NOMO-1 (cell line): ENCODE measurements around the gene TBCD.
"Not testable (repeated sequence)": the region's sequence is repeated elsewhere in the genome, so short reads cannot be mapped to it uniquely, and the experiment has no call there.

ENCODE experiments used
- DNase-seq, 2 experiments: peaks; one replicate each; lab custom pipeline; 2025; ENCODE audit not compliant: unreplicated experiment in 2 of 2; lab: John Stamatoyannopoulos, UW

TBCD gene

GRCh38 chr17:82756166-82756565 is 4.3 kb downstream of the TBCD start:
- DNase-seq, result no peak

DNA sequence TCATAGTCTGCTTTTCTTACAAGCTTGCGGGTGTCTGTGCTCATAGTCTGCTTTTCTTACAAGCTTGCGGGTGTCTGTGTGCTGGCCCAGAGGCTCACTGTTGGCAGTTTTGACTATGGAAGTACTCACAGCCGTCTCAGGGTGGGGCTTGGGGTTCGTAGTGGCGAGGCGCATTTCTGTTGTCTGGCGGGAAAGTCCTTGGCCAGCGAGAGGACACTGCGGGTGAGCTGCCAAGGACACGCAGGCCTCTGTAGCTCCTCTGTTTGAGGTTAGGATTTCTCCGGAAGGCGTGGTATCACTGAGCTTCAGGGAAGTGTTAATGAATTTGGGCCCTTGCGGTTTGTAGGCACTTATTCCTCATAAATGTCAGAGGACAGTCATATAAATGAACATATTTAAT is 13.5 kb downstream of the TBCD start:
- no peak for DNase-seq

DNA sequence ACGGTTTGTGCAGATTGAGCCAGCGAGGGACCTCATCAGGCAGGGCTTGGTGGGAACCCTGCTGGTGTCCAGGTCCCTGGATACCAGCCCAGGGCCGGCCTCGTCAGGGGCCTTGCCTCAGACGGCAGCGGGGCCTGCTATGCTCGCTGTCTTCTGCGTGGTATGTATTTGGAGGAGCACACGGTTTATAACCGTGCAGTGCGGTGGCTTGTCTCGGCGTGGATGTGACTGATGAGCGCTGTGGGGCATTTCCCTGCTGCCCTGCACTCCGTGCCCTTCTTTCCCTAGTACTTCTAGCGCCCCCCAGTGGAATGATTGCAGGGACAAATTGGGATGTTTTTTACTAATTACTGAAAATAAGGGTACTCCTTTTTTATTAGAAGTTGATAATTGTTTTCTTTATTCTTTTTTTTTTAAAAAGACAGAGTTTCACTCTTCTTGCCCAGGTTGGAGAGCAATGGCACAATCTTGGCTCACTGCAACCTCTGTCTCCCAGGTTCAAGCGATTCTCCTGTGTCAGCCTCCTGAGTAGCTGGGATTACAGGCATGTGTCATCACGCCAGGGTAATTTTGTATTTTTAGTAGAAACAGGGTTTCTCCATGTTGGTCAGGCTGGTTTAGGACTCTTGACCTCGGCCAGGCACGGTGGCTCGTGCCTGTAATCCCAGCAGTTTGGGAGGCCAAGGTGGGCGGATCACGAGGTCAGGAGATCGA is 15.3 kb downstream of the TBCD start:
- peak; percentile 16 to 29 for DNase-seq

- no peak for DNase-seq
Measured at GRCh38 chr17:82769041-82769440, 17.2 kb downstream of the TBCD start.

DNA sequence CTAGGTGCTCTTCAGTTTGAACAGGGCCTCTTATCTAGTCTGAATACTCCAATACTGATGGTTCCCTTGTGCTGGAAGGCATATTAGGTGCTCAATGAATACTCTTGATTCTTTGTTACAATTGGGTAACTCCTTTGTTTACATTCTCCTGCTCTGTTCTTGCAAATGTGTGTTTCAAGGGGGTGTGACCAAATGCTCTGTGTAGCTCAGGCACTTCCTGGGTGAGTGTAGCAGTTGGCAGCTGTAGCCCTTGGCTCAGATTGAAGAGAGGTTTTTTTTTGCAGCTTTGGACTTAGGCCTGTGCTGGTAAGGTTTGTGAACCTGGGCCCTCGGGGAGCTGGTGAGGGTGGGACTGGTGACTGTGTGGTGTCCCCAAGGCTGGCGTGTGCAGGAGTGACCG is 20.2 kb downstream of the TBCD start:
- DNase-seq, result no peak

DNA sequence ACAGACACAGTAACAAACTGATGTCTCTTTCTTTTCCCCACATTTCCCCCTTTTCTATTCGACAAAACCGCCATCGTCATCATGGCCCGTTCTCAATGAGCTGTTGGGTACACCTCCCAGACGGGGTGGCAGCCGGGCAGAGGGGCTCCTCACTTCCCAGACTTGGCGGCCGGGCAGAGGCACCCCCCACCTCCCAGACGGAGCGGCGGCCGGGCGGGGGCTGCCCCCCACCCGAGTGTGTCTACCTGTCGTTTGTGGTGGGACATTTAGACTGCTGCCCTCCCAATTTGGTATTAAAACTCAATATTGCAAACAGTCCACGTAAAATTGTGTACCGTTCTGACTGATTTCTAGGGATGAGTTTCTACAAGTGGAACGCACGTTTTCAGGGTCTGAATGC is 22.6 kb downstream of the TBCD start:
- not testable (repeated sequence) for DNase-seq

- DNase-seq, result no peak
Measured at GRCh38 chr17:82775001-82775823, 23.3 kb downstream of the TBCD start.

DNA sequence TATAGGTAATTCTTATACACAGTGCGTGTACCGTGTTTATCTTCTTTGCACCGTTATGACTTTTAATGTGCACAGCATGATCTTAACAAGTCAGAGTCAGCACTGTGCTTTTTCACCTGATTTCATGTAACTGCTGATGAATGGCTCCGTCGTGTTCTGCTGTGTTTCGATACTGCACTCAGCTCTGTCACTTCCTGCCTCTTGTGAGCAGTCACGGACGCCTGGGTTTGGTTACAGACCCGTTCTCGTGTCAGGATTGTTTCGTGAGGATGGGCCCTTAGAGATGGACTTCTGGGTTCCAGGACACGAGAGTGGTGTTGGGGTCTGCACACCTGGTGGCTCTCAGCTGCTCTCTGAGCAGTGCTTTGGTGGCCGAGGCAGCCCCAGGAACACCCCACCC is 24.6 kb downstream of the TBCD start:
- no peak for DNase-seq

DNA sequence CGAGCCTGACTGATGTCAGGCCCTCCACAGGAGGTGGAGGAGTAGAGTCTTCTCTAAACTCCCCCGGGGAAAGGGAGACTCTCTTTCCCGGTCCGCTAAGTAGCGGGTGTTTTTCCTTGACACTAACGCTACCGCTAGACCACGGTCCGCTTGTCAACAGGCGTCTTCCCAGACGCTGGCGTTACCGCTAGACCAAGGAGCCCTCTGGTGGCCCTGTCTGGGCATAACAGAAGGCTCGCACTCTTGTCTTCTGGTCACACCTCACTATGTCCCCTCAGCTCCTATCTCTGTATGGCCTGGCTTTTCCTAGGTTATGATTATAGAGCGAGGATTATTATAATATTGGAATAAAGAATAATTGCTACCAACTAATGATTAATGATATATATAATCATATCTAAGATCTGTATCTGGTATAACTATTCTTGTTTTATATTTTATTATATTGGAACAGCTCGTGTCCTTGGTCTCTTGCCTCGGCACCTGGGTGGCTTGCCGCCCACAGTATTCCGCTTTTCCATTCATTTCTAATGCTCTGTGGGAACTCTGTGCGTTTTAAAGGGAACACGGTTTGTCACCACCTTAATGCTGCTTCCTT is 26.0 kb downstream of the TBCD start:
- DNase-seq, result not testable (repeated sequence)

DNA sequence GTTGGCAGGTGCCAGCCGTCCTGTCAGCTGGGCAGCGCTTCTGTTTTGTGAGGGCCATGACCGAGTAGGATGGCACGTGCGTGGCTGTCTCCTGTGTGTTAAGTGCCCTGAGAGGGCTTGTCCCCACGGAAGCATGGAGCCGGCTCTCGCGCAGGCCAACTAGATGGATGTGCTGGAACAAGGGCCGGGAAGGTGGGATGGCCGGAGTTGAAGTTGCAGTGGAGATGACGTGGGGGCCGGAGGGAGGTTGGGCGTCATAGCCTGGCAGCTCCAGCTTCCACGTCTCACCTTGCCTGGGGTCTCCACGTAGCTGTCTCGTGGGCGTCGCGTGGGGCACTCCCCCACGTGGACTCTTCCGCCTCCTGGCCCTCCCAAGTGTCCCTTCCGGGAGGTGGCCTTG is 27.7 kb downstream of the TBCD start:
- no peak for DNase-seq

DNA sequence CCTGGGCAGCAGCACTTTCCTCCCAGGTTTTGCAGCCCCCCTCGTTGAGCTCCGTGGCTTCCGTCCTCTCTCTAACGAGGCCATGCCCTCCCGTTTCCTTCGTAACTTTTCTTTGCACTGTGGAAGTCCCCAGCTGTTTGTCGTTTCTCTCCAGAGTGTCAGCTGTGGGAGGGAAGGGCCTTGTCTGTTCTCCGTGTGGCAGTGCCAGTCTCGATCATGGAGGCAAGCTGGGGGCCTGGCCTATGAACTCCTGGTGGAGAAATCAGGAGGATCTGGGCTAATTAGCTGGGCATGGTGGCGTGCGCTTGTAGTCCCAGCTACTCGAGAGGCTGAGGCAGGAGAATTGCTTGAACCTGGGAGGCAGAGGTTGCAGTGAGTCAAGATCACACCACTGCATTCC is 28.3 kb downstream of the TBCD start:
- no peak for DNase-seq

DNA sequence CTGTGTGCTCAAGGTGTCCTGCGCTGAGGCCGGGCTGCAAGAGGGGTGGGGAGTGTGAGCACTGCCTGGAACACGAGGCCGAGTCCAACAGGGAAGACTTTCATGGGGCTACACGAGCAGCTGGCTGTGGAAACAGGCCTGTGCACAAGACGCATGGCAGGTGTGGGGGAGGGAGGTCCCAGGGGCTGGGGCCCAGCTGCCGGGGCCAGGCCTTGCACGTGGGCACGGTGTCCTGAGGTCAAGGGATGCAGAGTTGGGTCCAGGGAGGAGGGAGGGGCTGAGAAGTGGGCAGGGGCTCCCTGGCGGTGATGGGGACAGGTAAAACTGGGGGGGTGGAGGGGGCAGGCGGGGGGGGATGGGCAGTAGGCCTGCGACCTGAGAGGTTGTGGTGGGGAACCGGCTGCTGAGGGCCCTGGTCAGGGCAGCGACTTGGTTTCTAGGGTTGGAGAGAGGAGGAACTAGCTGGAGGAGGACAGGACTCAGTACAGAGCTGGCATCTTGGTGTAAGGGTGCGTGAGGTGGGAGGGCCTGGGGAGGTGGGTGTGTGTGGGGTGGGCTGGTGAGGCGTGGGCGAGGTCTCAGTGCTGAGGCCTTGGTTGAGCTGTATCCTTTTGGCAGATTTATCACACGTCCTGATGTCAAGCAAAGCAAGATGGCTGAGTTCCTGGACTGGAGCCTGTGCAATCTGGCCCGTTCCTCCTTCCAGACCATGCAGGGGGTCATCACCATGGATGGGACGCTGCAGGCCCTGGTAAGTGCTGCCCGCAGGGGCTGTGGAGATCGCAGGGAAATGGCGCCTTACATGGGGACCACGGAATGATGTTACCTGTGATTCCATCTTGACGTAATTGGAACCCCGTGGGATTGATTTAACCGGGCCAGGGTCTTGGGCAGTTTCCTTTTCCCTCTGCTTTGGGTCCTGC is 29.4 kb downstream of the TBCD start:
- DNase-seq, result no peak

DNA sequence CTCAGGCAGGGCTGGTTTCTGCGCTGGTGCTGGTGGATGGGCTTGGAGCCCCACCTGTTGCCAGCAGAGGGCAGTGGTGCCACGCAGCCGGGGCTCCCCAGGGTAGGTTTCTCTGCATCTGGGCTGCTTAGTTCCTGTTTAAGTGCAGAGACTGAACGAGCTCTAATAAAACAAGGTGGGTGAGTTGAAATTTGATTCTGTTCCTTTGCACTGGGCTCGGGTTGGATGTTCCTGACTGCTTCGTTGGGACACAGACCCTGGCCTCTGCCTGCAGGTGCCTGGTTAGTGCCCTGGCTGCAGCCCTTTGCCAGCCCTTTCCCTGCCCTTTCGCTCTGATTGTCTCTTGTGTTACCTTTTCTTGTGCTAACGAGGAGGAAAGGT is 30.0 kb downstream of the TBCD start:
- DNase-seq, result peak; percentile 56 to 86

GRCh38 chr17:82782657-82783207 is 30.9 kb downstream of the TBCD start:
- no peak for DNase-seq

DNA sequence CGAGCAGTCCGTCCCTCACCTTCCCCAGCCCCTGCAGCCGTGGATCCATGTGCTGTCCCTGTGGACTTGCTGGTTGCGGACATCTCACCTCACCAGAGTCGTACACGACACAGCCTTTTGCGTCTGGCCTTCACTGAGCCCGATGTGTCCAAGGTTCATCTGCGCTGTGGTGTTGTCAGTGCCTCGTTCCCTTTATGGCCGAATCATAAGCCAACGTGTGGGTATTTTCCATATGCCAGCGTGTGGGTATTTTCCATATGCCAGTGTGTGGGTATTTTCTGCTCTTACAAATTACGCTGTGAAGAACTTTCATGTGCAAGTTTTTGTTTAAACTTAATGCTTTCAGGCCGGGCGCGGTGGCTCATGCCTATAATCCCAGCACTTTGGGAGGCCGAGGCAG is 31.6 kb downstream of the TBCD start:
- DNase-seq, result no peak

DNA sequence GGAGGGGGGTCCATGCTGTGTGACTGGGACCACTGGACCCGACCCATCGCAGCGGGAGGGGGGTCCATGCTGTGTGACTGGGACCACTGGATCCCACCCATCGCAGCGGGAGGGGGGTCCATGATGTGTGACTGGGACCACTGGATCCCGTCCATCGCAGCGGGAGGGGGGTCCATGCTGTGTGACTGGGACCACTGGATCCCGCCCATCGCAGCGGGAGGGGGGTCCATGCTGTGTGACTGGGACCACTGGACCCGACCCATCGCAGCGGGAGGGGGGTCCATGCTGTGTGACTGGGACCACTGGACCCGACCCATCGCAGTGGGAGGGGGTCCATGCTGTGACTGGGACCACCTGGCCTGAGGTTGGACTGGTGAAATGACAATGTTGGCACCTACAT is 33.7 kb downstream of the TBCD start:
- not testable (repeated sequence) for DNase-seq

DNA sequence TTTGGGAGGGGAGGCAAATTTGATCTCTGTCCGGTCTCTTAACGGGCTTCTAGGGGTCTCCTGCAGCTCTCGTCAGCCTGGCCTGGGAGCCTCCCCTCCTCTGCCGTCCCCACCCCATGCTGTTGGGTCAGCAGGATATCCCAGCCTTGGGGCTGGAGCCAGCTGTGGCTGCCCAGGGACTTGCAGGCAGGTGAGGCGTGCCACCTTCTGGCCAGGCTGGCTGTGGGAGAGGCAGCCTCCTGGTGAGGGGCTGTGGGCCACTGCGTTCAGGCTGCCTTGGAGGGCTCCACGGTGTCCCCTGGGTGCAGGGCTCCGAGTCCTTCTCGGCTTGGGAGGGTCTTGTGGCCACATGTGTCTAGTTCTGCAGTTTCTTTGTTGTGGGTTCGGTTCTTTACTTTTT is 34.6 kb downstream of the TBCD start:
- no peak for DNase-seq

- DNase-seq, result no peak
Measured at GRCh38 chr17:82787081-82787848, 35.4 kb downstream of the TBCD start.

- no peak for DNase-seq
Measured at GRCh38 chr17:82788206-82789001, 36.5 kb downstream of the TBCD start.
